T follicular helper cell (primary cell): ENCODE results near the gene VSTM1.
"Not testable (repeated sequence)": the region's sequence is repeated elsewhere in the genome, so short reads cannot be mapped to it uniquely, and the experiment has no call there.

Experiments
- DNase-seq: peaks from one replicate; pipeline ENCODE4 v3.0.0-alpha.2; 2020; ENCODE audit warnings: low read depth
- total RNA-seq, 2 experiments: gene quantifications; one replicate each; lab custom pipeline; 2026; lab: John Stamatoyannopoulos, UW

The VSTM1 gene, protein sequence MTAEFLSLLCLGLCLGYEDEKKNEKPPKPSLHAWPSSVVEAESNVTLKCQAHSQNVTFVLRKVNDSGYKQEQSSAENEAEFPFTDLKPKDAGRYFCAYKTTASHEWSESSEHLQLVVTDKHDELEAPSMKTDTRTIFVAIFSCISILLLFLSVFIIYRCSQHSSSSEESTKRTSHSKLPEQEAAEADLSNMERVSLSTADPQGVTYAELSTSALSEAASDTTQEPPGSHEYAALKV
- total RNA-seq = 0 reads per million in 2 experiments

DNA sequence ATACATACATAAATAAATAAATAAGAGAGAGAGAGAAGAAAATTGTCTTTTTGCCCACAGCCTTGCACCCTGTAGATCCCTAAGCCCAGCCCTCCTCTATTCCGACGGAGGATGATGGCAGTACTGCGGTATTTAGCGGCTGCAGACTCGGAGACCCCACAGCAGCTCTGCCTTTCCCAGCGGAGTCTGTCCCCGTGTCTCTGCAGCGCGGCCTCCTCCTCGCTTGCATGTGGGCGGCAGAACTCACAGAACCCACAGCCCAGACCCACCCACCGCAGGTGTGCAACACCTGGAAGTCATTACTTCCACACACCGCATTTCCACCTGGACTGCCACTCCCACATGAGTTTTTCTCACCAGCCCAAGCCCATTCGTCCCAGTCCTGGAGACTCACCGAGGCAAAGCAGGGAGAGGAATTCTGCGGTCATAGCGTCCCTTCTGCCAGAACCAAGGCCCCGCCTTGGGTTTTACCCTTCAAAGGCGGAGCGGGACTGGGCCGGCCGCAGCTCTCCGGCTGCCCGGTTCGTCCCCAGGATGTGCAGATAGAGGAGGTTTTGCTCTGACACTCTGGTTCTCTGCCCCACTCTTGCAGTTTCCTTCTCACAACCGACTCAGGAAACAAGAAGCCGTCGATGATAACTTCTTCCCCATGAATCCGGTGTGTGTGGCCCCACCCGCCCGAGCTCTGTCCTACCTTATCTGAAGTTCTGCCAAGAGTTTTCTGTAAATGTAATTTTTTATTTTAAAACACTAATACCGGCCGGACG, at the start of gene VSTM1:
Gene VSTM1 (minus strand): TSS at position 548 of the 767 bp plus-strand sequence. CDS start 120 bp downstream, at position 428.
- no peak for DNase-seq

DNA sequence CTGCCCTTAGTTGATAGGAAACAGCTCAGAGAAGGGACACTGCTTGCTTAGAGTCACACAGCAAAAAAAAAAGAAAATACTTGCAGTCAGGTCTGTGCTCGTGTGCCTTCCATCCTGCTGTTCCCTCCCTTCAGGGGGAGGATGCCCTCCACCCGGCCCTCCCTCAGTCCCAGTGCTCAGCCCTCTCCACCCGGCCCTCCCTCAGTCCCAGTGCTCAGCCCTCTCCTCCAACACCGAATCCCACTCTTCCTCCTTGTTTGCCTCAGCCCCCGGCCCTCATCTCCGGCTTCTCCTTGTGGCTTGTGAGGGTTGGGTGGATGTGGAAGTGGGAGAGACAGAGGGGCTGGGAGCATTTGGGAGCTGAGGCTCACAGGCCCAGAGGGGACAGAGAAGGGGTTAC, 46.0 kb upstream of the VSTM1 start:
- no peak for DNase-seq

DNA sequence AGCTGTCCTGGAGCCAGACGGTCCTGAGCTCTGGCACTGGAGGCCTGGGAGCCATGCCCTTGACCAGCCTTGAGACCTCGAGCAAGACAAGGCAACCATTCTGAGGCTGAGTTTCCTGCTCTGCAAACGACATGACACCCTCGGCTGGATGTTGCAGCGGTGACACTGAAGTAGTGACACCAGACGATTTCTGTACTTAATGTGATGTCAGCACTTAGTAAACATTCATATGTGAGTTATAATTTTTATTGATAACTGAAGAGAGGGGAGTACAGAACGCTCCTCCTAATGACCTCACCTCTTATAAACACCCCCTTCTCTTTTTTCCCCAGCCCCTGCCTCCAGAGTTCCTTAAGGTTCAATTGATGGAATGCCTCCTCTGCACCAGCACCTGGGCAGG, 44.8 kb upstream of the VSTM1 start:
- DNase-seq = no peak

DNA sequence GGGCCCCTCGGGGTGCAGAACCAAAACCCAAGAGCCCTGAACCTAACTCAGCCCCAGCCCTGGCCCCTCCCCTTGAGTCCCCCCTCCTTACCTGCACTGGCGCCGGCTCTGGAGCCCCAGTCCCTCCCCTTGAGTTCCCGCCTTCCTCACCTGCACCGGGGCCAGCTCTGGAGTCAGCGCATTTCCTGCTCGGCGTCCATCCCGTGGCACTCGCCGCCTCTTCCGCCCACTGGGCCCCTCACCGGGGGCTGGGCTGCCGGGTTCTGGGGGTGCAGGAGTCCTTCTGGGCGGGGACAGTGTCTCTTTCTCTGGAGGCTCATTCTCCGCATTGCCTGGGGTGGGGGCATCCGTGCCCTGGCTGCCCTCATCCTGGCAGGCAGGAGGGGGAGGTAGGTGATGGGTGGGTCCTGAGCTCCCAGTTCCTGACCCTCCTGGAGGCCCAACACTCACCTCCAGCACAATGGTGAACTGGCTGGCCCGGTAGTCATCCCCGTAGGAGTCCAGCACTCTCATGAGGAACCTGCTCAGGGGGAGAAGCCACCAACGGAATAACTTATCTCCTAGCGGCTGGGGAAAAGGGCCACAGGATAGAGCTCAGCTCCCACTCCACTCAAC, 44.3 kb upstream of the VSTM1 start:
- DNase-seq = no peak

DNA sequence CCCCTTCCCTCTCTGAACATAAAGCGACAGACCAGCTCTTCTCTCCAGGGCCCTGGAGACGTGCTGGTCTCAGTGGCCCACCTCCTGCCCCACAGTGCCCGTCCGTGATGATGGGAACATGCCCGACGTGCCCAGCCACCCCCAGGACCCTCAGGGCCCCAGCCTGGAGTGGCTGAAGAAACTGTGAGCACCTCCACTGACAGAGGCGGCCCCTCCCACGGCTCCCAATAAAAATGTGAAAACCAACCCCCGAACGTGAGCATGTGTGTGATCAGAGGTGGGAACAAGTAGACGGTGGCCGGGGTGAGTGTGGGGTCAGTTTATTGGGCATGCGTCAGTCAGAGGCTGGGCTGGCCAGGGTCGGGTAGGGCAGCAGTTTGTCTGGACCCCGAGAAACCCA, 43.0 kb upstream of the VSTM1 start:
- DNase-seq = no peak

DNA sequence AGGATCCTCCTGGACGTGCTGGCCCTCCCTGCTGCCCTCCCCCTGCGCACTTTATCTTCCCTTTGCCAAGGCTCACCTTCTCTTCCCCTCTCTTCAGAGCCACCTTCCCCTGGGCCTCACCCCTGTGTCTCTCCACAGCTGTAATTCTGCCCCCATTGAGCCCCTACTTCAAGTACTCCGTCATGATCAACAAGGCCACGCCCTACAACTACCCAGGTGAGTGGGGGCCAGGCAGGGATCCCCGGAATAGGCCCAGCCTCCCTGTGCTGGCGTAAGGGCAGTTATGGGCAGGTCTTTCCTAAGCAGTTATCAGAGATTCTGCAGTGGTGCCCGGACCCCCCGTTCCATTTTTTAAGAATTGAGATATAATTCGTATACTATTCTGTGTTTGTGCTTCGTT, 42.1 kb upstream of the VSTM1 start:
- DNase-seq = no peak

DNA sequence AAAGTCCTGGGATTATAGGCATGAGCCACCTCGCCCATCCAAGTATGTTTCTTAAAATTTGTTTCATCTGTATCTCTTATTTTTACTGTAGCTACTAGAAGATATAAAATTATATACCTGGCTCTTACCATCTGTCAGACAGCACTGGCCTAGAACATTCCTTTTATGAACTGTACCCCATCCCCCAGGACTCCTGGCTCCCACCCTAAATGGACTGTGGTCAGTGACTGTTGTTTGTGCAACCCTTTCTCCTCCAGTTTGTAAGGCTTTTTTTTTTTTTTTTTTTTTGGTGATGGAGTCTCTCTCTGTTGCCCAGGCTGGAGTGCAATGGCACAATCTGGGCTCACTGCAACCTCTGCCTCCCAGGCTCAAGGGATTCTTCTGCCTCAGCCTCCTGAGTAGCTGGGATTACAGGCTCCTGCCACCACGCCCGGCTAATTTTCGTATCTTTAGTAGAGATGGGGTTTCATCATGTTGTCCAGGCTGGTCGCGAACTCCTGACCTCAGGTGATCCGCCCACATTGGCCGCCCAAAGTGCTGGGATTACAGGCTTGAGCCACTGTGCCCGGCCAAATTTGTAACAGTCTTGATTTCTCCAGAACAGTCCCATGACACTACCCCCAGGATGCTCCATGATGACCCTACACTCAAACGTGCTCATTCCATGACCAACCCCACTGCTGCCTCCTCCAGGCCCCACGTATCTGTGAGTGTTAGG, 41.5 kb upstream of the VSTM1 start:
- DNase-seq = no peak

DNA sequence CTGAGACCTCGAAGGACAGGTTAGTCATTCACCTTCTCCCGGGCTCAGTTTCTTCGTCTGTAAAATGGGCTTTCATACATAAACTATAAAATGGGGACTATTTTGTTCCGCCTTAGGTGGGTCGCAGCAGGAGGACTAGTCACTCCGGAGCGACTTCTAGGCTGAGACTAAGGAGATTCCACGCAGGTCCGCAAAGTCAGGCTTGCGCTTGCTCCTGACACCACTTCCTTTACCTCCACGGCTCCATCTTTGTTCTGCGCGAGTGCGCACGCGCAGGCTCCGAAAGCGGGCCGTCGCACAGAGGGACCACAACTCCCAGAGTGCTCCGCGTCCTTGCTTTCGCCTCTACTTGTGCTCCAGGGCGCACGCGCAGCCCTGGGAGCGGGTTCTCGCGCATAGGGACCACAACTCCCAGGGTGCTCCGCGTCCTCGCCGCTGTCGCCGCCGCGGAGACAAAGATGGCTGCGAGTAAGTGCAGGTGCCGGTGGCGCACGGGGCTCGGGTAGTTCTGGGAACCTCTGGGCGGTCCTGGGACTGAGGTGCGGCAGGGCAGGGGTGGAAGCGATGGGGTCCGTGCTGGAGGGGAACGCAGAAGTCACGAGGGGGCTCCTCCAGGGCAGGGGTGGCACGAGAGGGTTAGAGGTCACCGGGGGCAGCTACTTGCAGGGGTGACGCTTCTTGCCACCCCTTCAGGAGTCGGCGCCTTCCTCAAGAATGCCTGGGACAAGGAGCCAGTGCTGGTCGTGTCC, 38.9 kb upstream of the VSTM1 start, which contains the start of gene NDUFA3:
Gene NDUFA3 (plus strand): TSS at position 435 of the 749 bp plus-strand sequence. CDS start 24 bp downstream, at position 459.
- peak; percentile 97 for DNase-seq

DNA sequence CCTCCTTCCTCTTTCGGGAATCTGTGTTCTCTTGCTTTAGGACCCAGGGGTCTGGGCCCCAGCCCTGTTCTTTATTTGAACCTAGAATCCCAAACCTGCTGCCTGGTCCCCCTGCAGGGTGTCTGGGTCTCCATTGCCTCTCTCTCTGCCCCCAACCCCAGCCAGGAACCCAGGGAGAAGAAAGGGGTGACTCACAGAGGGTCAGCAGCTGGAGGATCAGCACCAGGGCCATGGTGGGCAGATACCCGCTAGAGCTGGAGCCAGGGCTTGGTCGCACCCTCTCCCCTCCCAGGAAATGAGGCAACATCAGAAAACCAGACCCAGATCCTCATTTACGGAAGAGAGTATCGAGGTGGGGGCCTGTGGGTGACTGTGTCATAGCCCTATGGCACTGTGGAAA, 36.9 kb upstream of the VSTM1 start, which contains the start of gene OSCAR:
Gene OSCAR (minus strand): TSS at position 243 of the 400 bp plus-strand sequence. CDS start 11 bp downstream, at position 232.
- DNase-seq = no peak

DNA sequence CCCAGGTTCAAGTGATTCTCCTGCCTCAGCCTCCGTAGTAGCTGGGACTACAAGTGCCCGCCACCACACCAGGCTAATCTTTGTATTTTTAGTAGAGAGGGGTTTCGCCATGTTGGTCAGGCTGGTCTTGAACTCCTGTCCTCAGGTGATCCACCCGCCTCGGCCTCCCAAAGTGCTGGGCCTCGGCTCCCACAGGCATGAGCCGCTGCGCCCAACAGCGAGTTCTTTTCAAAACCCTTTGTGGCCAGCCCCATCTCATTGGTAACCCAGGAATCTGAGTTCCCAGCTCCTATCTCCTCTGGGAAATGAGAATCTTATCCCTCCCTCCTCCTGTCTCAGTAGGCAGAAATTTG, 36.2 kb upstream of the VSTM1 start:
- not testable (repeated sequence) for DNase-seq

DNA sequence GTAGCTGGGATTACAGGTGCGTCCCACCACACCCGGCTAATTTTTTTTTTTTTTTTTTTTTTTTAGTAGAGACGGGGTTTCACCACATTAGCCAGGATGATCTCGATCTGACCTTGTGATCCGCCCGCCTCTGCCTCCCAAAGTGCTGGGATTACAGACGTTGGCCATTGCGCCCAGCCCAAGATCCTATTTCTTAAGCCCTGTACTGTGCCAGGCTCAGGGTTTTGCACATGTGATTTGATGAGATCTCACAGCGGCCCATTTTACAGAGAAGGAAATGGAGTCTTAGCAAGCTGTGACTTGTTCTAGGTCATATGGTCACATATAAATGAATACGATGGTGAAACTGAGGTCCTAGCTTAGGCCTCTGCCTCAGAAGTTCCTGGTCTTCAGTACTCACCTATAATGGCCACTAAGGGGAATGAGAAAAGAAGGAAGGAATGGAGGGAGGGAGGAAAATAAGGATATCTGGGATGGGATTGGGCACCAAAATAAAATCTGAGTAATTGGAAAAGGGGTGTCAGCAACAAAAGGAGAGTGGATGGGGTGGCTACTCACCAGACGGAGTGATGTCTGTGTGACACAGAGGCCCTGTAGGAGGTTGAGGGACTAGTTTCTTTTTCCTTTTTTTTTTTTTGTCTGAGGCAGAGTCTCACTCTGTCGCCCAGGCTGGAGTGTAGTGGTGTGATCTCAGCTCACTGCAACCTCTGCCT, 35.6 kb upstream of the VSTM1 start:
- DNase-seq = no peak

DNA sequence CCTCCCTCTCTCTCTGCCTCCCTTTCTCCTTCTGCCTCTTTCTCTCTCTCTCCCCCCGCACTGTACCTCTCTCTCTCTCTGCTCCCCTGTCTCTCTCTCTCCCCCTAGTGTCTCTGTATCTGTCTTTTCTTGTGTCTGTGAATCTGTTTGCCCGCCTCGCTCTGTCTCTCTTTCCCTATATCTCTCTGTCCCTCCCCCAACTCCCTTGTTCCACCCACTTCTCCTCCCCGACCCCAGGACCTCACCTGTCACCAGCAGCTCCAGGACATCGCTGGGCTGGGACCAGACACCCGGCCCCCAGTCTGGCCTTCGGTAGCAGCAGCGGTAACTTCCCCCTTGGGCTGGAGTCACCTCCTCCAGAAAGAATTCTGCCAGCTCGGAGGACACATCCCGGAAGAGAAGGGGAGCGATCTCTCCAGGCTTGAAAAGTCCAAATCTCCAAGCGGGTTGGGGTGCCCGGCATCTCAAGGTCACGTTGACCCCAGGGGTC, 33.0 kb upstream of the VSTM1 start:
- no peak for DNase-seq

DNA sequence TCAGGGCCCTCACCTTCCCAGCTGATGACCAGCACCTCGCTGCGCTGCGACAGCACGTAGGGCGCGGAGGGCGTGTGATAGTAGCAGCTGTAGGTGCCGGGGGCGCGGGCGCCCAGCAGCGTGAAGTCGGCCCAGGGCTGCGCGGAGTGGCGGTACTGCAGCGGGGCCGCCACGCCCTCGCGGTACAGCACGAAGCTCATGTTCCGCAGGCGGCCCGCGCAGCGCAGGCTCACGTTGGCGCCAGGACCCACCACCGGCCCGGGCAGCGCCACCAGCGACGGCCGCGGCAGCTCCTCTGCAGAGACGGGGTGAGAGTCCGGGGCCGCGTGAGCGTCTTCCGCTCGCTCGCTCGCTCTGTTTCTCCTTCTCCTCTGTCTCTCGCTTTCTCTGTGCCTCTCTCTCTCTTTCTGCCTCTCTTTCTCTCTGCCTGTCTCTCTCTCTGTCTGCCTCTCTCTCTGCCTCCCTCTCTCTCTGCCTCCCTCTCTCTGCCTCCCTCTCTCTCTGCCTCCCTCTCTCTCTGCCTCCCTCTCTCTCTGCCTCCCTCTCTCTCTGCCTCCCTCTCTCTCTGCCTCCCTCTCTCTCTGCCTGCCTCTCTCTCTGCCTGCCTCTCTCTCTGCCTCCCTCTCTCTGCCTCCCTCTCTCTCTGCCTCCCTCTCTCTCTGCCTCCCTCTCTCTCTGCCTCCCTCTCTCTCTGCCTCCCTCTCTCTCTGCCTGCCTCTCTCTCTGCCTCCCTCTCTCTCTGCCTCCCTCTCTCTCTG, 32.3 kb upstream of the VSTM1 start:
- peak; percentile 15 for DNase-seq

DNA sequence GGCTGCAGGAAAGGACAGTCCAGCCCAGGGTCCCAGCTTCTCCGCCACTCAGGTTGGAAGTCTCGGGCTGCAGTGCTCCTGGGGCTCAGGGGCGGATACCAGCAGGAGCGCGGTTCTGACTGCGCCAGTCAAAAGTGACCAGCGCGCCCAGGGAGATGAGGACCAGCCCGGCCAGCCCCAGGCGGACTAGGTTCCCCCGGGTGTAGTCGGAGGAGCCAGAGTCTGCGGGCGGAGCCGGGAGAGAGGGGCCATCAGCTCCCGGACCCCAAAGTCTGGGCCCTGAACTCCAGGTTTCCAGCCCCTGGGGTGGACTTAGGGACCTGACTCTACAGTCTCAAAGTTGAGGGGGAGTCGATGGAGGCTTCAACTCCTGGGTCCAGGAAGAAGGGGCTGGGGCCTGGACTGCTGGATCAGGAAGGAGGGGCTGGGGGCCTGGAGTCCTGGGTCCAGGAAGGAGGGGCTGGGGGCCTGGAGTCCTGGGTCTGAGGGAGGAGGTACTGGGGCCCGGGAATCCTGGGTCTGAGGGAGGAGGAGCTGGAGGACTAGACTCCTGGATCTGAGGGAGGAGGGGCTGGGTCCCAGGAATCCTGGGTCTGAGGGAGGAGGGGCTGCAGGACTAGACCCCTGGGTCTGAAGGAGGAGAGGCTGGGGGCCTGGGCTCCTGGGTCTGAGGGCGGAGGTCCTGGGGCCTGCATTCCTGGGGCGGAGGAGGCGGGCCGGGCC, 31.6 kb upstream of the VSTM1 start:
- no peak for DNase-seq

DNA sequence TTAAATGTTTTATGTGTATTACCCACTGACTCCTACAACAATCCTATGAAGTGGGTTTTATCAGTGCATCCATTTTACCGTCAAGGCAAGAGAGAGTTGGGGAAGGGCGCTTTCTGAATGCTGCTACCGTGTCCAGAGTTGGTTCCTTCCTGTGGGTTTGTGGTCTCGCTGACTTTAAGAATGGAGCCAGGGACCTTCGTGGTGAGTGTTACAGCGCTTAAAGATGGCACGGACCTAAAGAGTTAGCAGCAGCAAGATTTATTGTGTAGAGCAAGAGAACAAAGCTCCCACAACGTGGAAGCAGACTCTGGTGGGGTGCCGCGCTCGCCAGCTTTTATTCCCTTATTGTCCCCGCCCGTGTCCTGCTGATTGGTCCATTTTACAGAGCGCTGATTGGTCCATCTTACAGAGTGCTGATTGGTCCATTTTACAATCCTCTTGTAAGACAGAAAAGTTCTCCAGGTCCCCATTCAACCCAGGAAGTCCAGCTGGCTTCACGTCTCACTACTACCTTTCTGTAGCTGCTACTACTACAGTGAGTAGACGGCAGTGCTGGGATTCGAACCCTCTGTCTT, 30.8 kb upstream of the VSTM1 start:
- no peak for DNase-seq

DNA sequence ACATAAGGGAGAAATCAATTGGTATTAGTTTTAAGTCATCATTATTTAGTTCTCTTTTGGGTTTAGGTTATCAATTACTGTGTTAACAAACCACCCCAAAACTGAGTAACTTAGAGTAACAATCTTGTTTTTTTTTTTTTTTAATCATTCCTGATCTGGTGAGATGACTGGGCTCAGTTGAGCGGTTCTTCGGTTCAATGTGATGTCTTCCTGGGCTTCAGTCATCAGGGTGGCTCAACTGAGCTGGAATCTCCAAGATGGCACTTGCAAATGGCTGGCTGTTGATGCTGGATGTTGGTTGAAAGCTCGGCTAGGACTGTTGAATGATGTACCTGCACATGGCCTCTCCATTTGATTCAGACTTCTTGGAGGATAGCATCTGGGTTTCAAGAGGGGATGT, 20.7 kb upstream of the VSTM1 start:
- DNase-seq = no peak

DNA sequence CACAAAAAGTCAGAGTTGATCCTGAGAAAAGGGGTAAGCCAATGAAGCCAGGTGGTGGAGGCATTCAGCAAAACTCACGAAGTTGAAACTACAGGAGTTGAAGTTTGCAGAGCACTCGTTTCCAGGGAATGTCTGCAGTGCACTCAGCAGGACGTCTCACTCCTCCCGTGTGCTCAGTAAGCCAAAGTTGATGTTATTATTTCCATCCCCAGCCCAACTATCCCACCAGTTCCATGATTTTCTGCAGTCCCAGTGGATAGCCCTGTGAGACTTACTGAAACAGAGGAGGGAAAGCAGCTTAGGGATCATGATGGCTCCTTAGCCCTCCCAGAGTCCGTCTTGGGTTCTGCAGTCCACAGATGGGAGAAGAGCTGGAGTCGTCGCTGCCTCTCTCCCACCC, 17.3 kb upstream of the VSTM1 start, which contains the start of gene TARM1:
Gene TARM1 (minus strand): TSS at position 334 of the 400 bp plus-strand sequence. CDS start 25 bp downstream, at position 309.
- DNase-seq = no peak

DNA sequence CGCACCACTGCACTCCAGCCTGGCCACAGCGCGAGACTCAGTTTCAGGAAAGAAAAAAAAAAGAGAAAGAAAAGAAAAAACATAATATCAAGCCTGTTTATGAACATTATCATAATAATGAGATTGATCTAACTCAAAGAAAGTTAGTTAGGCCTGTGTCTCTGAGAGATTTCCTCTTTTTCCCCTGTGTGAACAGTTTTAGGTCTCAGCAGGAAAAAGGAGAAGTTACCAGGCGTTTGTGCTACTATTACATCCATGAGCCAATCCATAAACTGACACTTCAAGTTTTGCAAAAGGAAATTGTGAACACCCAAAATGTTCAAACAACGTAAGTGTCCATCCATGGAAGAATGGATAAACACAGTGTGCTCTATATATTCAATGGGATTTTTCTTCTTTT, 13.6 kb upstream of the VSTM1 start:
- DNase-seq = no peak

DNA sequence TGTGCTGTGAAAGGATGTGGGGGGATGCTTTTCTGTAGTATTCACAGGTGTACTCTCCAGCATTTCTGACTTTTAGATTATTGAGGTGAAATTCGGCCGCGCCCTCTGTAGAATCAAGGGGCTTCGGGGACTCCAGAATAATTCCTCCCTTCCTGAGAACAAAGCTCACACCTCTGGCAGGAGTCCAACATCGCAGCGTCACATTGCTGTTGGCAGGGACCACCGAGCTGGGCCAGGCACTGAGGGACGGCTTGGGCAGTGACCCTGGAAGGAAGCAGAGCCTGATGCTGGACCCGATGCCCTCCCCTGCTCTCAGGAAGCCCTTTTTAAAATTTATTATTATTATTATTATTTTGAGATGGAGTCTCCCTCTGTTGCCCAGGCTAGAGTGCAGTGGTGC, 11.2 kb upstream of the VSTM1 start:
- DNase-seq = no peak
